Skin epidermis (tissue), 12 donors: Measurements from ENCODE around the gene BMP2K.
"Not testable (repeated sequence)": the region's sequence is repeated elsewhere in the genome, so short reads cannot be mapped to it uniquely, and the experiment has no call there.

ENCODE experiments used
- H3K27ac ChIP-seq, 21 experiments: fragments of 200-600 bp; sonication (generic) in 11 of 21; one replicate each; pipeline ENCODE4 v1.5.0; 2020; ENCODE audit warnings: mild to moderate bottlenecking in 3 of 21, inconsistent platforms in 2 of 21, moderate library complexity in 2 of 21
- H3K4me3 ChIP-seq, 7 experiments: fragments of 200-600 bp; sonication (generic) in 2 of 7; one replicate each; pipeline ENCODE4 v1.5.0; 2020; ENCODE audit warnings: inconsistent platforms in 2 of 7, mild to moderate bottlenecking in 2 of 7, moderate library complexity in 1 of 7

BMP2K gene

GRCh38 chr4:78907638-78908037 is 131.5 kb downstream of the BMP2K start:
- Histone ChIP-seq H3K27ac (no peak overlapping the region), H3K4me3 (no peak overlapping the region)

GRCh38 chr4:78908974-78909373 is 132.8 kb downstream of the BMP2K start:
- not testable (repeated sequence) for H3K4me3 ChIP-seq, H3K27ac ChIP-seq

- H3K4me3 ChIP-seq, result no peak overlapping the region
- no peak overlapping the region for H3K27ac ChIP-seq
These were observed 134.5 kb downstream of the BMP2K start for GRCh38 chr4:78910612-78911011.

- Histone ChIP-seq H3K27ac (no peak overlapping the region), H3K4me3 (no peak overlapping the region)
These were observed 146.1 kb downstream of the BMP2K start for GRCh38 chr4:78922207-78922606.

GRCh38 chr4:78923464-78924312 is 147.5 kb downstream of the BMP2K start:
- Histone ChIP-seq H3K27ac (no peak overlapping the region), H3K4me3 (no peak overlapping the region)

GRCh38 chr4:78926826-78927225 is 150.7 kb downstream of the BMP2K start:
- H3K4me3 ChIP-seq, result no peak overlapping the region
- H3K27ac ChIP-seq, result no peak overlapping the region

DNA sequence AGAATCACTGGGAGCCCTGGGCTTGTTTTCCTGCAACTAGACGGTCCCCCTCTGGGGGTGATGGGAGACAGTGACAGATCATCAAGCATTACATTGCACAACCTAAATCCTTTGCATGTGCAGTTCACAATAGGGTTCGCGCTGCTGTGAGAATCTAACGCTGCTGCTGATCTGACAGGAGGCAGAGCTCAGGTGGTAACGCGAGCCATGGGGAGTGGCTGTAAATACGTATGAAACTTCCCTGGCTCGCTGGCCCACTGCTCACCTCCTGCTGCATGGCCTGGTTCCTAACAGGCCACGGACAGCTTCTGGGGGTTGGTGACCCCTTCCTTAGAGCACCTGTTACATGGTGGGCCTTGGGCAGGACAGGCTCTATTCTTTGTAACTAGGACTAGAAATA is 152.7 kb downstream of the BMP2K start:
- H3K4me3 ChIP-seq, result no peak overlapping the region
- no peak overlapping the region for H3K27ac ChIP-seq

GRCh38 chr4:78930016-78930629 is 154.0 kb downstream of the BMP2K start:
- Histone ChIP-seq H3K4me3 (no peak overlapping the region), H3K27ac (no peak overlapping the region)

GRCh38 chr4:78936989-78937388 is 160.8 kb downstream of the BMP2K start:
- Histone ChIP-seq H3K4me3 (no peak overlapping the region), H3K27ac (no peak overlapping the region)

DNA sequence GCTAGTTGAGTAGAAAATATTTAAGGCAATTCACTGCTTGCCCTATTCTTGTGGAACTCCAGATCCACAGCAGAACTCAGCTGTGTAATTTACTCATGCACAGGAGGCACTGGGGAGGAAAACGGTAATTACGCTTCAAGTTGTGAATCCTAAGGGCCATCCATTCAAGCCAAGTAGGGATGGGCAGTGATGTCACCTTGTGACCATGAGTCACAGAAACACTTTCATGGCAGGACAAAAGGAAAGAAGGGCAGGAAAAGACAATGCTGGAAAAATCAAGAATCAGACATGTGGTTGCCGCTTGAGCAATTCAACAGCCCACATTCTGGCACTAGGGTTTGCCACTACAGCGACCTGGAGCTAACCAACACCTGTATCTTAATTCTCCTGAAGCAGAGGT is 161.7 kb downstream of the BMP2K start:
- Histone ChIP-seq H3K4me3 (peak overlapping the region in 1 of 7 experiments; percentile 96), H3K27ac (peak overlapping the region in 2 of 21 experiments; percentile 10 to 87)

- H3K4me3 ChIP-seq, result peak overlapping the region; percentile 72 to 96 (median 85)
- peak overlapping the region in 15 of 21 experiments; percentile 10 to 92 (median 84) for H3K27ac ChIP-seq
These were observed 162.3 kb downstream of the BMP2K start for GRCh38 chr4:78938474-78938867.

- Histone ChIP-seq H3K27ac (peak within 1 kb of the TSS in 20 of 21 experiments; percentile 35 to 92 (median 84)), H3K4me3 (peak within 1 kb of the TSS; percentile 72 to 96 (median 85))
These were observed 162.9 kb downstream of the BMP2K start, which contains the start of gene PAQR3 for GRCh38 chr4:78938868-78939666. Gene PAQR3 (minus strand): TSS chr4:78939438. CDS start chr4:78939224, 214 bp downstream.

DNA sequence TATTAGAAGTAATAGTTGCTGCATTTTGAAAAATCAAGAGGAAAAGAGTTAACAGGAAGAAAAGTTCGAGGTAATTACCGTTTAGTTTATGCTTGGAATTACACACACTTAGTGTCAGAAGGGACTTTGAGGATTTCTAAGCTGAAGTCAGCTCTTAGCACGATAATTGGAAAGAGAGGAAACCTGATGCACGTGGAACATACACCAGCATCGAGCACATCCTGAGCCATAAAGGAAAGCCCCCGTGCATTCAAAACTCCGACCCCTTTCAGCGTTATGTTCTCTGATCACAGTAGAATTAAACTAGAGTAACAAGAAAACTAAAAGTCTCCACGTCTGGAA is 163.5 kb downstream of the BMP2K start:
- peak overlapping the region; percentile 72 to 96 (median 85) for H3K4me3 ChIP-seq
- peak overlapping the region in 12 of 21 experiments; percentile 55 to 92 (median 84) for H3K27ac ChIP-seq

- no peak overlapping the region for H3K4me3 ChIP-seq
- H3K27ac ChIP-seq, result no peak overlapping the region
These were observed 164.6 kb downstream of the BMP2K start for GRCh38 chr4:78940752-78941151.

- Histone ChIP-seq H3K4me3 (no peak overlapping the region), H3K27ac (no peak overlapping the region)
These were observed 168.2 kb downstream of the BMP2K start for GRCh38 chr4:78944381-78944780.

DNA sequence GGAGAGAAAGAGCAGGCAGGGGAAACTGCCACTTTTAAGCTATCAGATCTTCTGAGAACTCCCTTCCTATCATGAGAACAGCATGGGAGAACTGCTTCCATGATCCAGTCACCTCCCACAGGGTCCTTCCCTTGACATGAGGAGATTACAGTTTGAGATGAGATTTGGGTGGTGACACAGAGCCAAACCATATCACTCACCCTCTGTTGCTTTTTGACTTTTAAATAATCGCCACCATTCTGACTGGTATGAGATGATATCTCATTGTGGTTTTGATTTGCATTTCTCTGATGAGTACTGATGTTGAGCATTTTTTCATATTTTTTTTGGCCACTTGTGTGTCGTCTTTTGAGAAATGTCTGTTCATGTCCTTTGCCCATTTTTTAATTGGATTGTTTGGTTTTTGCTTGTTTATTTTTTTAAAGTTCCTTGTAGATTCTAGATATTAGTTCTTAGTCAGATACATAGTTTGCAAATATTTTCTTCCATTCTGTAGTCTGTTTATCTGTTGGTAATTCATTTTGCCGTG is 169.6 kb downstream of the BMP2K start:
- Histone ChIP-seq H3K4me3 (no peak overlapping the region), H3K27ac (no peak overlapping the region)

GRCh38 chr4:78949735-78950134 is 173.6 kb downstream of the BMP2K start:
- Histone ChIP-seq H3K4me3 (no peak overlapping the region), H3K27ac (no peak overlapping the region)

DNA sequence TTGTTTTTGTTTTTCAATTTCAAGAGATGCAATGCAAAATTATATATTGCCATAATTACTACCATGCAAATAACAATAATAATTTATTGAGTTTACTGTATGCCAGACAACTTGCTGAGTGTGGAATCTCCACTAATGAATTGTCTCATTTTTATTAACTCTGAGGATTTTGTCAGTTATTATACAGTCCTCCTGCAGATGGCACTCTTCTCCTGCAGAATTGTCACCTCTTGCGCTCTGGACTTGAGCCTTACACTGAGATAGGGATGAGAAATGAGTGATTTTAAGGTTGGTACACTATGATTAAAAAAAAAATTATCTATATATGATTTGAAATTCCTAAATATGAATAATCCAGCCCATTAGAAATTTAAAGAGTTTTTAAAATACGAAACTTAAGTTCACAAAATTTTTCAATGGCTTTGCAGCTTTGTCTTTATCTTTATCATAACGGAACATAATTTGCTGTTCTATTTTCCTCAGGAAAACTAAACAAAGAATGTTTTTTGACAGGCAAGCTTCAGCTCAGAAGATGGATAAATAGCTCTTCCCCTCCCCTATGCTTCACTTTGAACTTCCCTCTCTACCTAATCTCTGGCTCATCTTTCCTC is 175.8 kb downstream of the BMP2K start:
- Histone ChIP-seq H3K27ac (no peak overlapping the region), H3K4me3 (no peak overlapping the region)

DNA sequence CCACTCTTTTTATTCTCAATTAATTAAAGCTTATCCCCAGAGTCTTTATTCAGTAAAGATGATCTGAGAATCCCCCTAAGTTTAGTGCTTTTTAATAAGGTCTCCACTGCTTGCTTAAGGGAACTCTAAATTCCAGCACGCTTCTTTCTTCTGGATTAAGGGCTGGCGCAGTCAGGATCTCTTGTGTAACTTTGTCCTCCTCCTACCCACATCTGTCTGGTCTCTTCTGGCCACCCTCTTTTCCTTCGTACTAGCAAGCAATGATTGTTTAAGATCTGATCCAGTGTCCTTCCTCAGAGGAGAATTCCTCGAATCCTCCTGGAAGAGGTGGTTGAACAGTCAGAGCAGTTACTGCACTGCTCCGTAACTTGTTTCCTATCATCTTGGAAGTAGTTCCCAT is 177.1 kb downstream of the BMP2K start:
- Histone ChIP-seq H3K27ac (no peak overlapping the region), H3K4me3 (no peak overlapping the region)
